Gastroesophageal sphincter (tissue), 4 donors: Measurements from ENCODE around the gene YY1. TPM values are rescaled to one million over a fixed set of nuclear protein-coding genes. Genes with fewer than 3 reads are reported as not detected.
A peak's percentile ranks its signal among the peaks of the same experiment; 100 is the strongest.

Experiments used
- ATAC-seq: fragments of 150-250 bp; one replicate; pipeline ENCODE4 v1.9.1; 2016; ENCODE audit warnings: mild to moderate bottlenecking, moderate library complexity
- H3K27ac ChIP-seq, 4 donors: fragments of 200-600 bp; sonication (generic) in 3 of 4; 1 replicate in 3 of 4; 2 replicates in 1 of 4; pipeline ENCODE4 v1.5.1; 2016 to 2019
- H3K27me3 ChIP-seq: fragments of 200-600 bp; sonication (generic); one replicate; pipeline ENCODE4 v1.5.1; 2019
- H3K36me3 ChIP-seq, 2 donors: fragments of 200-600 bp; sonication (generic); one replicate each; pipeline ENCODE4 v1.5.1; 2019; ENCODE audit warnings: control low read depth in 1 of 2
- H3K4me1 ChIP-seq, 3 donors: fragments of 200-600 bp; sonication (generic); 1 replicate in 2 of 3; 2 replicates in 1 of 3; pipeline ENCODE4 v1.5.1; 2016 to 2019; ENCODE audit warnings: control low read depth in 2 of 3
- H3K4me3 ChIP-seq, 2 donors: fragments of 200-600 bp; sonication (generic); one replicate each; pipeline ENCODE4 v1.5.1; 2019; ENCODE audit warnings: mild to moderate bottlenecking in 1 of 2, moderate library complexity in 1 of 2
- H3K9me3 ChIP-seq, 3 donors: fragments of 200-600 bp; sonication (generic); one replicate each; pipeline ENCODE4 v1.5.1; 2017 to 2019; ENCODE audit warnings: control low read depth in 2 of 3
- CTCF ChIP-seq, 4 experiments: fragments of 200-600 bp in 2 of 4; fragments of 450-650 bp in 2 of 4; sonication (generic) in 1 of 4; IDR thresholded peaks; one replicate each; pipeline ENCODE4 v1.5.1; 2017 to 2019; ENCODE audit warnings: antibody characterized with exemption in 4 of 4, mild to moderate bottlenecking in 2 of 4, moderate library complexity in 2 of 4
- EP300 ChIP-seq: sonication (generic); formaldehyde crosslinking; IDR thresholded peaks from one replicate; pipeline ENCODE4 v1.6.1; 2017; ENCODE audit warnings: antibody characterized with exemption, mild to moderate bottlenecking
- POLR2A ChIP-seq, 2 donors: fragments of 450-650 bp; IDR thresholded peaks; one replicate each; pipeline ENCODE4 v1.6.1; 2017; ENCODE audit warnings: antibody characterized with exemption in 2 of 2, mild to moderate bottlenecking in 2 of 2, moderate library complexity in 1 of 2
- POLR2AphosphoS5 ChIP-seq: sonication (generic); formaldehyde crosslinking; IDR thresholded peaks from one replicate; pipeline ENCODE4 v1.6.1; 2017; ENCODE audit warnings: antibody characterized with exemption
- WGBS, 2 donors: methylation state at CpG; one replicate each; pipeline ENCODE4 v1.1.5; 2018; ENCODE audit warnings: low coverage in 1 of 2; 5-methylcytosine and 5-hydroxymethylcytosine counted together
- total RNA-seq, 4 donors: library from RNA; depleted of rRNA; stranded (reverse); fragments of >200 nt; gene quantifications; one replicate each; pipeline ENCODE4 v1.1.0, GENCODE V29; 2016

Gene YY1
- total RNA-seq, 4 donors from 2014 or later, result 55.1 to 76.3 (median 62.5) TPM

GRCh38 chr14:100303179-100303578 lies 64.2 kb downstream of the YY1 start:
- peak in 3 of 4 experiments; percentile 35 to 53 (median 47) for TF ChIP-seq CTCF (IDR thresholded peaks at IDR 0.05)
- TF ChIP-seq POLR2A (IDR thresholded peaks at IDR 0.05), result no peak
- peak overlapping the region in 3 of 4 donors; percentile 13 to 91 (median 78) for H3K27ac ChIP-seq
- 31 to 73% methylated on average over 3 to 4 of the region's 8 CpGs for WGBS, 2 donors
- no peak overlapping the region for H3K4me3 ChIP-seq
- H3K4me1 ChIP-seq, result peaks cover 0 to 73% (median 18%) of the 10 kb centered on the region in 3 donors
- H3K9me3 ChIP-seq, result no peaks in the 10 kb centered on the region
- H3K27me3 ChIP-seq, result no peaks in the 10 kb centered on the region
- no peak for ATAC-seq
- peaks cover 0 to 11% of the 10 kb centered on the region in 2 donors for H3K36me3 ChIP-seq

GRCh38 chr14:100303925-100304324 lies 65.0 kb downstream of the YY1 start:
- no peaks in the 10 kb centered on the region for H3K27me3 ChIP-seq
- peak overlapping the region in 3 of 4 donors; percentile 13 to 91 (median 78) for H3K27ac ChIP-seq
- no peak overlapping the region for H3K4me3 ChIP-seq
- no peak for ATAC-seq
- peaks cover 0 to 73% (median 18%) of the 10 kb centered on the region in 3 donors for H3K4me1 ChIP-seq
- TF ChIP-seq EP300 (no peak), CTCF (IDR thresholded peaks at IDR 0.05) (no peak), POLR2A (IDR thresholded peaks at IDR 0.05) (no peak), POLR2AphosphoS5 (no peak)
- H3K9me3 ChIP-seq, result no peaks in the 10 kb centered on the region
- H3K36me3 ChIP-seq, result peaks cover 0 to 3% of the 10 kb centered on the region in 2 donors
- WGBS, 2 donors, result 75% methylated on average over 1 of the region's 4 CpGs; no CpG with 5 or more reads in 1 of the 2 donors

- Histone ChIP-seq H3K27me3 (no peaks in the 10 kb centered on the region), H3K9me3 (no peaks in the 10 kb centered on the region), H3K27ac (peak overlapping the region; percentile 53 to 95 (median 84)), H3K4me3 (peak overlapping the region; percentile 73 to 98), H3K36me3 (no peaks in the 10 kb centered on the region), H3K4me1 (peaks cover 0 to 75% (median 18%) of the 10 kb centered on the region in 3 donors)
- 16% methylated on average over 8 of the region's 23 CpGs; no CpG with 5 or more reads in 1 of the 2 donors for WGBS, 2 donors
- TF ChIP-seq POLR2A (IDR thresholded peaks at IDR 0.05), result peak in 1 of 2 donors; percentile 26
- TF ChIP-seq CTCF (IDR thresholded peaks at IDR 0.05), result no peak
- TF ChIP-seq EP300, result no peak
- TF ChIP-seq POLR2AphosphoS5, result peak; percentile 8
- ATAC-seq, result peak; percentile 6
Observed at GRCh38 chr14:100304825-100305323, 65.9 kb downstream of the YY1 start.

- Histone ChIP-seq H3K9me3 (no peaks in the 10 kb centered on the region), H3K4me3 (peak overlapping the region; percentile 73 to 98), H3K27me3 (no peaks in the 10 kb centered on the region), H3K4me1 (peaks cover 0 to 73% (median 18%) of the 10 kb centered on the region in 3 donors), H3K27ac (peak overlapping the region; percentile 53 to 95 (median 84)), H3K36me3 (no peaks in the 10 kb centered on the region)
- 0% methylated on average over 4 of the region's 65 CpGs; no CpG with 5 or more reads in 1 of the 2 donors for WGBS, 2 donors
- peak; percentile 2 for ATAC-seq
- TF ChIP-seq POLR2AphosphoS5 (no peak), POLR2A (IDR thresholded peaks at IDR 0.05) (no peak), CTCF (IDR thresholded peaks at IDR 0.05) (no peak), EP300 (no peak)
Observed at GRCh38 chr14:100305324-100306100, 66.6 kb downstream of the YY1 start.
